Measurements from ENCODE around the gene FAAH.

FAAH gene

GRCh38 chr1:46451948-46452930 lies 58.1 kb downstream of the FAAH start:
- DNase-seq, result no peak

- DNase-seq, result peak in 1 of 2 experiments; percentile 13
These were observed 58.8 kb downstream of the FAAH start for GRCh38 chr1:46452931-46453325.

DNA sequence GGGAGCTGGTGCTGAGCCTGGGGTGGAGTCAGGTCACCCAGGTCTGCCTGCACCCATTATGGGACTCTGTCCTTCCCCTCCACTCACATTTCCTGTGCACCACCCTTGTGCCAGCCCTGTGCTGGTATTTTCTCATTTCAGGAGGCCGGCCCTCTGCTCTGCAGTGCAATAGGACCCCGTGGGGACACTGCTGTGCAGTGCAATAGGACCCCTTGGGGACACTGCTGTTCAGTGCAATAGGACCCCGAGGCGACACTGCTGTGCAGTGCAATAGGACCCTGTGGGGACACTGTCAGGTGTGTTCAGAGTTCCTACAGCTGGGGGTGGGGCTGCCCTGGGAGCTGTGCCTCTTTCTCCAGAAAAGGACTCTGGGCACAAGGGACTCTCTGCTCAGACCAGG lies 59.3 kb downstream of the FAAH start:
- no peak for DNase-seq

- DNase-seq, result no peak
These were observed 61.8 kb downstream of the FAAH start for GRCh38 chr1:46455951-46456350.

DNA sequence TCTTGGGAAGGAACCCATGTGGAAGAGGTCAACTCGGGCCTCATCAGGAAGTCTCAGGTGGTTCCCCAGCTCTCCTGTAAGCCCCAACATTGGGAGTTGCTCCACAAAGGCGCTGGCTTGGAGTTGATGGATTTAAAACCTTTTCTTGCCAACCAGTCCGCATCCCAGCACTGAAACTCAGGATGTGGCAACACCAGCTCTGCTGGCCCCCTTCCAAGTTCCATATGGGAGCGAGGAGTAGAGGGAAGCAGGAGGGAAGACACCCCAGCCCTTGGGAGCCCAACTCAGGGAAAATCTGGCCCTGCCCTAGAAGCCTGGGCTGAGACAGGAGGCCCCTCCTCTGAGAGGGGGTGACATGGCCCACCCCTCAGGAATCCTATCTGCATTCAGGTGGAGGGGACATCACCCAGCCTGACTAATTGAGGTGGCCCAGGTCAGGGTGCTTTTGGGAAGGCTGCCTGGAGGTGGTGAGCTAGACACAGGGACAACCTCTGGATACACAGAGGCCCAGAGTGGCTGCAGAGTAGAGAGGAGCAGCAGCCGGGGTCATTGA lies 62.4 kb downstream of the FAAH start:
- no peak for DNase-seq

GRCh38 chr1:46457178-46457577 lies 63.1 kb downstream of the FAAH start:
- no peak for DNase-seq

- no peak for DNase-seq
These were observed 64.1 kb downstream of the FAAH start for GRCh38 chr1:46458190-46458589.

DNA sequence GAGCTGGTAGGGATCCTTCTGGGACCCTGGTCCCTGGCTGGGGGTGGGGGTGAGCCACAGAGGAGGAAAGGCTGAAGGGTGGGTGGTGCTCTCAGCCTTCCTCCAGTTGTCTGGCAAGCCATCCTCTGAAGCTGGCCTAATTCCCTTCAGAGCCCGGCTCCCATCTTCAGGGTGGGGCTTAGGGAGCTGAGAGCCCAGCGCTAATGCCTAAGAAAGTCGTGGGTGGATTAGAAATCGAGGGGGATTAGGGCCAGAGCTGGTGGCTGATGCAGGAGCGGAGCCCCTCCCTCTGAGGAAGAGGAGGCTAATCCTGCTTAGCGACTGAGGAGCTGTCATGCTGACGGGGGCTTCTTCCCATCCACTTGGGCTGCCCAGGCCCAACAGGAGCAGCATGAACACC lies 64.7 kb downstream of the FAAH start:
- DNase-seq, result no peak

- DNase-seq, result no peak
These were observed 65.2 kb downstream of the FAAH start for GRCh38 chr1:46459315-46459714.

- no peak for DNase-seq
These were observed 67.1 kb downstream of the FAAH start for GRCh38 chr1:46461017-46461808.

DNA sequence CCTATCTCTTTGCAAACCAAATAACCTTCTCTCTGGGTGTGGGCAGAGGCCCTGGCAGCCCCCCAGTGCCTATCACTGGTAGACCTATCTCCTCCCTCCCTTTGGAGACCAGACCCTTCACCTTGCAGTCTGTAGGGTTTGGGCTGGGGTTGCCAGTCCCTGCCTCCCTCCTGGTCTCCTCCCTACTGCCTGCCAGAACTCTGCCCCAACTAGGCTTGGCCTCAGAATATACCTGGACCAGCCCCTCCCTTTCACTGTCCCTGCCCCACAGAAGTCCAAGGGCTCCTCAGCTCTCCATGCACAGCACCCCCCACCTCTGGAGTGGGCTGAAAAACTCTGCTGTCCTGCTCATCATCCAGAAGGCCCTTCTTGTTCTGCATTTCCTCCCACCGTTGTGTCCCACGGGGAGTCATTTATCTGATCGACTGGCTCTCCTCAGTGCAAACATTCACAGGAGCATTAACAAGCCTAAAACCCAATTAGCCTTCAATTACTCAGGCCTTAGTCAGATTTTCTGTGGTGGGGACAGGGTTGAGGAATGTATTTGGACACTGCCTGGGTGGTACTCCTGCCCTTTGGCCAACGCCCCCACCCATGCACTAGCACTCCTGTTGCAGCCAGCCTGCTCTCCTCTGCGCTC lies 67.8 kb downstream of the FAAH start:
- DNase-seq, result no peak

Data from NCI-H526 (cell line).